K562 (cell line): ENCODE results near the gene TBC1D25. TPM values are rescaled to one million over a fixed set of nuclear protein-coding genes. Genes with fewer than 3 reads are reported as not detected.

Experiments
- ATAC-seq: fragments of 200-7000 bp; cut with Tn5 transposase; 3 replicates; pipeline ENCODE4 v1.9.1; 2020; ENCODE audit warnings: moderate library complexity
- BruUV-seq: library from RNA; stranded (reverse); fragments of 400-500 nt; replicated peaks from 2 replicates; lab custom pipeline; 2021; lab: Mats Ljungman, UMichigan
- CTCF ChIA-PET: fragments of 300-600 bp; formaldehyde crosslinking; extraction: SDS; loops from one replicate; lab custom pipeline; 2021; ENCODE audit warnings: low intra/inter-chr PET ratio; lab: Yijun Ruan, JAX
- POLR2A ChIA-PET: fragments of 300-600, 350-650 bp; sonication (Branson Sonifier 250); formaldehyde crosslinking; extraction: SDS; loops from one replicate; lab custom pipeline; 2021; ENCODE audit warnings: antibody characterized with exemption, inconsistent platforms; lab: Yijun Ruan, JAX
- DNase-seq, 4 experiments: peaks; one replicate each; pipeline versions ENCODE4 v3.0.0 to v3.0.0-alpha.2; 2011 to 2018; ENCODE audit warnings: low spot score in 3 of 4, mixed read lengths in 3 of 4; ENCODE audit errors: extremely low read depth in 1 of 4
- FAIRE-seq: peaks from 2 replicates; lab custom pipeline; 2011; peaks lifted over from hg19 to GRCh38; lab: Jason Lieb, UNC
- H2AFZ ChIP-seq: 2 replicates; pipeline ENCODE4 v1.6.0; 2011; ENCODE audit warnings: low read depth, low read length, control low read depth, inconsistent platforms
- H3K27ac ChIP-seq: fragments of 200-600 bp; 3 replicates; pipeline ENCODE4 v1.8.0; 2011; ENCODE audit warnings: low read depth, mild to moderate bottlenecking, control low read depth, inconsistent platforms, low read length, moderate library complexity, mixed read lengths; ENCODE audit errors: extremely low read depth
- H3K27me3 ChIP-seq, 2 experiments: fragments of 300-600 bp in 1 of 2; 2 replicates in 1 of 2; 3 replicates in 1 of 2; pipeline versions ENCODE4 v1.6.0 to v1.8.0; 2011; ENCODE audit warnings: inconsistent platforms in 2 of 2, low read length in 2 of 2, mild to moderate bottlenecking in 1 of 2, mixed read lengths in 1 of 2, moderate library complexity in 1 of 2; ENCODE audit not compliant: control insufficient read depth in 2 of 2, insufficient read depth in 2 of 2
- H3K36me3 ChIP-seq: fragments of 300-600 bp; 3 replicates; pipeline ENCODE4 v1.8.0; 2011; ENCODE audit warnings: mild to moderate bottlenecking, low read length, inconsistent platforms; ENCODE audit not compliant: control insufficient read depth, insufficient read depth
- H3K4me1 ChIP-seq, 2 experiments: fragments of 200-600 bp in 1 of 2; replicated peaks in 1 of 2; 2 replicates in 1 of 2; 3 replicates in 1 of 2; pipeline versions ENCODE4 v1.5.1 to v1.8.0; 2011; ENCODE audit warnings: inconsistent platforms in 2 of 2, low read length in 2 of 2, mild to moderate bottlenecking in 1 of 2, mixed read lengths in 1 of 2, moderate library complexity in 1 of 2; ENCODE audit not compliant: control insufficient read depth in 2 of 2, insufficient read depth in 2 of 2
- H3K4me2 ChIP-seq: 2 replicates; pipeline ENCODE4 v1.6.1; 2011; ENCODE audit warnings: low read length, control low read depth, inconsistent platforms, mixed read lengths; ENCODE audit not compliant: insufficient read depth
- H3K4me3 ChIP-seq: fragments of 200-600 bp; sonication (generic), shearing (Covaris generic); 2 replicates; pipeline ENCODE4 v1.5.1; 2016; ENCODE audit warnings: control low read depth, inconsistent platforms
- H3K79me2 ChIP-seq: fragments of 200-600 bp; 3 replicates; pipeline ENCODE4 v1.8.0; 2011; ENCODE audit warnings: low read length, inconsistent platforms; ENCODE audit not compliant: control insufficient read depth, insufficient read depth
- H3K9ac ChIP-seq, 2 experiments: 2 replicates each; pipeline versions ENCODE4 v1.6.0 to v1.6.1; 2011; ENCODE audit warnings: low read depth in 2 of 2, low read length in 2 of 2, control low read depth in 1 of 2, inconsistent platforms in 1 of 2, mild to moderate bottlenecking in 1 of 2, mixed read lengths in 1 of 2; ENCODE audit not compliant: insufficient read depth in 1 of 2
- H3K9me1 ChIP-seq: one replicate; pipeline ENCODE4 v1.6.0; 2011; ENCODE audit warnings: inconsistent platforms, mild to moderate bottlenecking, low read length, moderate library complexity; ENCODE audit not compliant: control insufficient read depth, insufficient read depth
- H3K9me3 ChIP-seq: replicated peaks from 2 replicates; pipeline ENCODE4 v1.5.1; 2011; ENCODE audit warnings: low read depth, low read length, inconsistent platforms; ENCODE audit not compliant: control insufficient read depth, insufficient read depth
- H4K20me1 ChIP-seq: replicated peaks from 2 replicates; pipeline ENCODE4 v1.6.1; 2011; ENCODE audit warnings: low read length, inconsistent platforms, mixed read lengths; ENCODE audit not compliant: control insufficient read depth, insufficient read depth
- EP300 ChIP-seq: IDR thresholded peaks from 2 replicates; pipeline ENCODE4 v1.6.1; 2012; ENCODE audit warnings: low read length, improper control_type of control experiment
- MED1 ChIP-seq: sonication (generic); formaldehyde crosslinking; IDR thresholded peaks from 2 replicates; pipeline ENCODE4 v1.8.1; 2023; ENCODE audit warnings: missing genetic modification reagents, borderline replicate concordance
- NEUROD1 ChIP-seq: fragments of 150-350 bp; IDR thresholded peaks from 2 replicates; pipeline ENCODE4 v1.6.1; 2014; ENCODE audit warnings: borderline replicate concordance, low read length, low read depth; ENCODE audit not compliant: partially characterized antibody
- NFIC ChIP-seq: fragments of 450-650 bp; IDR thresholded peaks from 2 replicates; pipeline ENCODE4 v1.6.1; 2017; ENCODE audit warnings: mild to moderate bottlenecking, inconsistent platforms
- RCOR1 ChIP-seq, 2 experiments: IDR thresholded peaks; 2 replicates each; pipeline ENCODE4 v1.6.1; 2012; ENCODE audit warnings: low read depth in 2 of 2, low read length in 2 of 2, borderline replicate concordance in 1 of 2, improper control_type of control experiment in 1 of 2
- SMC3 ChIP-seq: conservative IDR thresholded peaks from 2 replicates; pipeline ENCODE4 v1.6.1; 2011; ENCODE audit warnings: low read depth, low read length, improper control_type of control experiment; ENCODE audit not compliant: insufficient read depth
- ZNF696 ChIP-seq: fragments of 250-450 bp; sonication (Bioruptor Pico); conservative IDR thresholded peaks from 2 replicates; pipeline ENCODE4 v1.4.0; 2020; ENCODE audit warnings: mild to moderate bottlenecking, moderate library complexity
- WGBS: fragments of 100-300 bp; shearing (Covaris generic); methylation state at CpG from one replicate; pipeline ENCODE4 v1.1.6; 2016; ENCODE audit warnings: low coverage, mixed read lengths; ENCODE audit not compliant: insufficient coverage; ENCODE audit errors: missing lambda C conversion rate; 5-methylcytosine and 5-hydroxymethylcytosine counted together
- in situ Hi-C: fragments of 300-500 bp; cut with MboI; formaldehyde crosslinking; loops from 4 replicates; pipeline ENCODE4 v1.15.0; 2018; ENCODE audit warnings: inconsistent platforms, mixed read lengths
- intact Hi-C: fragments of 100-400 bp; cut with micrococcal nuclease; formaldehyde crosslinking; loops from 2 replicates; pipeline ENCODE4 v1.14.2; 2022
- polyA plus RNA-seq, 8 experiments: library from polyadenylated mRNA; depleted of rRNA in 4 of 8; stranded (reverse) in 5 of 8; unstranded in 3 of 8; fragments of >200 nt; fragmentation: Nextera tagmentation in 2 of 8; fragmentation: Illumina TruSeq in 1 of 8; extraction: Ambion mirVana in 2 of 8; extraction: Trizol in 1 of 8; gene quantifications; 2 replicates each; pipeline versions ENCODE4 v1.2.1 to v1.2.3, GENCODE V29; 2011 to 2014; ENCODE audit warnings: inconsistent platforms in 1 of 8, missing spikeins in 1 of 8
- total RNA-seq, 7 experiments: library from RNA; depleted of rRNA in 6 of 7; stranded (reverse); fragments of >200 nt in 6 of 7; fragmentation: Illumina TruSeq in 2 of 7; extraction: Trizol in 2 of 7; gene quantifications; 2 replicates each; pipeline versions ENCODE4 v1.2.1 to v1.2.3, GENCODE V29; 2011 to 2021; ENCODE audit warnings: low replicate concordance in 1 of 7
- TF ChIP-seq, protein P1 (sequence below): fragments of 250-450 bp; sonication (Bioruptor Pico); IDR thresholded peaks from 2 replicates; pipeline ENCODE4 v1.5.0; 2020; ENCODE audit warnings: mild to moderate bottlenecking
- TF ChIP-seq, protein P2 (sequence below): fragments of 450-650 bp; conservative IDR thresholded peaks from 2 replicates; pipeline ENCODE4 v1.6.1; 2016; ENCODE audit warnings: missing genetic modification characterization, low read depth, mild to moderate bottlenecking, control low read depth, missing compliant biosample characterization
- TF ChIP-seq, protein P3 (sequence below): fragments of 450-650 bp; IDR thresholded peaks from 2 replicates; pipeline ENCODE4 v1.7.0; 2016; ENCODE audit warnings: borderline replicate concordance

TBC1D25 gene
- total and polyA plus RNA-seq, 9 of the 15 experiments (the other 6 are each of a cell fraction or from before 2014, with no cell fraction given): 0.62 to 10.6 (median 3.9) TPM

DNA sequence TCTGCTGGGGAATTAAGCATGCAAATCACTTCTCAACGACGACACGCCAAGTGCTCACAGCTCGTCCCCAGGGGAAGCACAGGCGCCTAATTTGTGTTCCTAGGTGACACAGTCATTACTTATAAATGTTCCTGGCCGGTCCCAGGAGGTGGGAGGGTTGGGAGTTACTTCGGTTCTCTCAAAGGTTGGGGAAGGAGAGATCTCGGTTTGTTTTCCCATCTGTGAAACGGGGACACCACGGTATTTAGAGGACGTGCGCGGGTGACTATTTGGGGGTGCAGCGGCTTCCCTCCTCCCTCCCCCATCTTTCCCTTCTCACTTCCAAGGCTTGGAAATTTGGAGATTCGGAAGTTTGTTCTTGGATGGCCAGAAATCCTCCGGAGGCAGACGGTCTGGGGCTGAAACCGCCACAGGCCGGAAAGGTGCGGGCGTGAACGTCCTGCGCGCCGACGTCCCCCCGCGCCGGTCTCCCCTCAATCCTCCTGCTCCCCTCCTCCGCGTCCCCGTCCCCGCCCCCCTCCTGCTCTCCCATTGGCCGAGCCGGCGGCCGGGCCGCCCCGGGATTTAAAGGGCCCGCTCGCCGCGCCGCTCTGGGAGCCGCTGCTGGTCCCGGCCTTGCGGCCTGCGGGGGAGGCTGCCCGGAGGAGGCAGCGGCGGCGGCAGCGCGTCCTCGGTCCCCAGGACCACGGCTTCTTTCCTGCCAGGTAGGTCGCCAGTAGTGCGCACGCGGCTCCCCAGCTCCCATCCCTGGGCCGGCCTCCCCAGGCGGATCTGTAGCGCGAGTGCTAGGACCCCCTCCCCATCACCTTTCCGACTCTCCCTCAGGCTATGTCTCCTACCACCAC is 30.9 kb upstream of the TBC1D25 start, which contains the start of gene PORCN:
TSS of gene PORCN (plus strand) at position 593 of the 845 bp plus-strand sequence. CDS start 829 bp downstream, outside the sequence.
- POLR2A ChIA-PET: interaction anchor here (0.6 to 2.1 kb wide), 6 partner anchors 9 to 1182 kb away, joined by 3 to 10 read pairs (median 3); partner anchors contain the start of genes EBP and RBM3
- H3K4me1 ChIP-seq: peaks cover 11 to 31% of the 10 kb centered on the region in 2 experiments; a peak in 4 of 5 replicates
- H3K79me2 ChIP-seq: peaks cover 5% of the 10 kb centered on the region; the same call in 2 of the 3 replicates
- in situ Hi-C loops: no loop called here
- no peaks in the 10 kb centered on the region for H3K9me1 ChIP-seq
- DNase-seq: peak; percentile 88 to 95 (median 94)
- peak within 1 kb of the TSS; percentile 54 for H3K4me3 ChIP-seq
- peak within 1 kb of the TSS; percentile 64 for H3K27ac ChIP-seq
- FAIRE-seq: peak; percentile 78
- intact Hi-C loops: no loop called here
- no peaks in the 10 kb centered on the region for H3K9me3 ChIP-seq
- 3% methylated on average over 14 of the region's 65 CpGs for WGBS
- H3K36me3 ChIP-seq: no peaks in the 10 kb centered on the region
- H3K27me3 ChIP-seq: no peaks in the 10 kb centered on the region
- TSS peak; percentile 92 for BruUV-seq
- H4K20me1 ChIP-seq: no peaks in the 10 kb centered on the region
- H2AFZ ChIP-seq: peak within 1 kb of the TSS; percentile 88
- H3K4me2 ChIP-seq: peak within 1 kb of the TSS; percentile 78
- CTCF ChIA-PET: interaction anchor here (0.6 kb wide), 1 partner anchor 35 kb away, joined by 3 read pairs; no protein-coding TSS in a partner anchor
- peak; percentile 98 for ATAC-seq
- H3K9ac ChIP-seq: peak within 1 kb of the TSS; percentile 63 to 91
- TF ChIP-seq, protein P1, sequence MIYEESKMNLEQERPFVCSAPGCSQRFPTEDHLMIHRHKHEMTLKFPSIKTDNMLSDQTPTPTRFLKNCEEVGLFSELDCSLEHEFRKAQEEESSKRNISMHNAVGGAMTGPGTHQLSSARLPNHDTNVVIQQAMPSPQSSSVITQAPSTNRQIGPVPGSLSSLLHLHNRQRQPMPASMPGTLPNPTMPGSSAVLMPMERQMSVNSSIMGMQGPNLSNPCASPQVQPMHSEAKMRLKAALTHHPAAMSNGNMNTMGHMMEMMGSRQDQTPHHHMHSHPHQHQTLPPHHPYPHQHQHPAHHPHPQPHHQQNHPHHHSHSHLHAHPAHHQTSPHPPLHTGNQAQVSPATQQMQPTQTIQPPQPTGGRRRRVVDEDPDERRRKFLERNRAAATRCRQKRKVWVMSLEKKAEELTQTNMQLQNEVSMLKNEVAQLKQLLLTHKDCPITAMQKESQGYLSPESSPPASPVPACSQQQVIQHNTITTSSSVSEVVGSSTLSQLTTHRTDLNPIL: no peak
- TF ChIP-seq NEUROD1 (peak; percentile 50), NFIC (no peak), SMC3 (no peak), RCOR1 (IDR thresholded peaks at IDR 0.05; ENCODE audit: borderline replicate concordance in 1 of 2, low read depth in 2 of 2, low read length in 2 of 2) (peak in 1 of 2 experiments; percentile 18; a peak in 1 of 4 replicates), EP300 (no peak), MED1 (CRISPR knock-in tag) (no peak), ZNF696 (no peak)
- TF ChIP-seq, protein P2, sequence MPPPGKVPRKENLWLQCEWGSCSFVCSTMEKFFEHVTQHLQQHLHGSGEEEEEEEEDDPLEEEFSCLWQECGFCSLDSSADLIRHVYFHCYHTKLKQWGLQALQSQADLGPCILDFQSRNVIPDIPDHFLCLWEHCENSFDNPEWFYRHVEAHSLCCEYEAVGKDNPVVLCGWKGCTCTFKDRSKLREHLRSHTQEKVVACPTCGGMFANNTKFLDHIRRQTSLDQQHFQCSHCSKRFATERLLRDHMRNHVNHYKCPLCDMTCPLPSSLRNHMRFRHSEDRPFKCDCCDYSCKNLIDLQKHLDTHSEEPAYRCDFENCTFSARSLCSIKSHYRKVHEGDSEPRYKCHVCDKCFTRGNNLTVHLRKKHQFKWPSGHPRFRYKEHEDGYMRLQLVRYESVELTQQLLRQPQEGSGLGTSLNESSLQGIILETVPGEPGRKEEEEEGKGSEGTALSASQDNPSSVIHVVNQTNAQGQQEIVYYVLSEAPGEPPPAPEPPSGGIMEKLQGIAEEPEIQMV: no peak
- TF ChIP-seq, protein P3, sequence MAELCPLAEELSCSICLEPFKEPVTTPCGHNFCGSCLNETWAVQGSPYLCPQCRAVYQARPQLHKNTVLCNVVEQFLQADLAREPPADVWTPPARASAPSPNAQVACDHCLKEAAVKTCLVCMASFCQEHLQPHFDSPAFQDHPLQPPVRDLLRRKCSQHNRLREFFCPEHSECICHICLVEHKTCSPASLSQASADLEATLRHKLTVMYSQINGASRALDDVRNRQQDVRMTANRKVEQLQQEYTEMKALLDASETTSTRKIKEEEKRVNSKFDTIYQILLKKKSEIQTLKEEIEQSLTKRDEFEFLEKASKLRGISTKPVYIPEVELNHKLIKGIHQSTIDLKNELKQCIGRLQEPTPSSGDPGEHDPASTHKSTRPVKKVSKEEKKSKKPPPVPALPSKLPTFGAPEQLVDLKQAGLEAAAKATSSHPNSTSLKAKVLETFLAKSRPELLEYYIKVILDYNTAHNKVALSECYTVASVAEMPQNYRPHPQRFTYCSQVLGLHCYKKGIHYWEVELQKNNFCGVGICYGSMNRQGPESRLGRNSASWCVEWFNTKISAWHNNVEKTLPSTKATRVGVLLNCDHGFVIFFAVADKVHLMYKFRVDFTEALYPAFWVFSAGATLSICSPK: no peak
